ENCODE data around the gene BCAR3. TPM values are rescaled to one million over a fixed set of nuclear protein-coding genes. Genes with fewer than 3 reads are reported as not detected.

Gene BCAR3
- total and polyA plus RNA-seq, 2 experiments from 2014 or later = 22.6 to 23.7 TPM

DNA sequence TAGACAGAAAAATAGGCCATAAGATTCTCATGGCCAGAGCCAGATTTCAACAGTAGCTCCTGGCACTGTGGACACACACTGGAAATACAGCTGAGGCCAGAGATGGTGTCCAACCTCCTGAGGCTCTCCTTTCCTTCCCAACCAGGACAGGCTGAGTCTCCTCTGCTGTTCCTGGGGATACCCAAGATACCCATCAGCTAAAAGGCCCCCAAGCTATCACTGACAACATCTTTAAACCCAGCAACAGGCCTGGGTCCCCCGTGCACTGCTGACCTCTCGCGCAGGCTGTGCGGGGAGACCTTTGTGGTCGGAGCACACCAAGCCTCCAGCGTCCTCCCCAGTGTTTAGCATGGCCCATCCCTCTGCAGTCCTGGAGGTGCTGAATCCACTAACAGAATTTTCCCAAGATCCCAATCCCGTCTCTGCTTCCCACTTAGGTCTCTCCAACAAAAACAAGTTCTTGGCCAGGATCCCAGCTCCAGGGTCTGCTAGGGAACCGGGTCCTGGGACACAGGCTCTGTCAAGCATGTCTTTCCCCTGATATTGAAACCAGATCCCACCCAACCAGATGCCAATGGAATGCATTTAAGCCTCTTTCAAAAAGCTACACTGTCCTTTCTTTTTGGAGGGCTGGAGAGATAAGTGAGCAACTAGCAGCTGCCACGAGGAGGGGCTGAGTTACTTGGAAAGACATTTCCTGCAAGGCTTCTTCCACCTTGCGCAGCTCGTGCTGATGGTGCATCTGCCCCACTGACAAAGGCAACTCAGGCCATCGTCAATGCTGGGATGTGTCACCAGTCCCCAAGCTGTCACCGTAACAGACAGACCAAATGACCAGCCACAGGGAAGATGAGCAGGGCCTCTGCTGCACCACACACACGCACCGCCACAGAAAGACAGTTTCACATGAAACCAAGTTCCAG, 73.2 kb downstream of the BCAR3 start:
- H3K27me3 ChIP-seq = no peaks in the 10 kb centered on the region
- no peaks in the 10 kb centered on the region for H4K20me1 ChIP-seq (ENCODE audit: insufficient read depth, poor library complexity, severe bottlenecking)
- WGBS (ENCODE audit: low lambda C conversion rate, missing lambda C conversion rate) = 63% methylated on average over 15 of the region's 15 CpGs
- DNase-seq (ENCODE audit: low spot score) = no peak
- H3K27ac ChIP-seq = peak overlapping the region; percentile 53
- H3K9me3 ChIP-seq (ENCODE audit: low read depth) = no peaks in the 10 kb centered on the region
- peaks cover 34% of the 10 kb centered on the region for H3K4me1 ChIP-seq (ENCODE audit: insufficient read depth)
- no peak for TF ChIP-seq EZH2phosphoT487 (IDR thresholded peaks at IDR 0.05; ENCODE audit: low read depth, severe bottlenecking, unreplicated experiment)
- TF ChIP-seq, protein P1, sequence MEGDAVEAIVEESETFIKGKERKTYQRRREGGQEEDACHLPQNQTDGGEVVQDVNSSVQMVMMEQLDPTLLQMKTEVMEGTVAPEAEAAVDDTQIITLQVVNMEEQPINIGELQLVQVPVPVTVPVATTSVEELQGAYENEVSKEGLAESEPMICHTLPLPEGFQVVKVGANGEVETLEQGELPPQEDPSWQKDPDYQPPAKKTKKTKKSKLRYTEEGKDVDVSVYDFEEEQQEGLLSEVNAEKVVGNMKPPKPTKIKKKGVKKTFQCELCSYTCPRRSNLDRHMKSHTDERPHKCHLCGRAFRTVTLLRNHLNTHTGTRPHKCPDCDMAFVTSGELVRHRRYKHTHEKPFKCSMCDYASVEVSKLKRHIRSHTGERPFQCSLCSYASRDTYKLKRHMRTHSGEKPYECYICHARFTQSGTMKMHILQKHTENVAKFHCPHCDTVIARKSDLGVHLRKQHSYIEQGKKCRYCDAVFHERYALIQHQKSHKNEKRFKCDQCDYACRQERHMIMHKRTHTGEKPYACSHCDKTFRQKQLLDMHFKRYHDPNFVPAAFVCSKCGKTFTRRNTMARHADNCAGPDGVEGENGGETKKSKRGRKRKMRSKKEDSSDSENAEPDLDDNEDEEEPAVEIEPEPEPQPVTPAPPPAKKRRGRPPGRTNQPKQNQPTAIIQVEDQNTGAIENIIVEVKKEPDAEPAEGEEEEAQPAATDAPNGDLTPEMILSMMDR (IDR thresholded peaks at IDR 0.05; ENCODE audit: poor library complexity) = no peak
- TF ChIP-seq EZH2 (IDR thresholded peaks at IDR 0.05; ENCODE audit: borderline replicate concordance) = no peak
- no peak overlapping the region for H3K4me3 ChIP-seq
- peak overlapping the region; percentile 56 for H3K4me2 ChIP-seq
- no peaks in the 10 kb centered on the region for H3K9me2 ChIP-seq (replicated peaks; ENCODE audit: insufficient read depth)
- no peak overlapping the region for H2AFZ ChIP-seq
- no peaks in the 10 kb centered on the region for H3K36me3 ChIP-seq (replicated peaks; ENCODE audit: insufficient read depth, low read depth)
- H3K79me2 ChIP-seq = peaks cover 90% of the 10 kb centered on the region

DNA sequence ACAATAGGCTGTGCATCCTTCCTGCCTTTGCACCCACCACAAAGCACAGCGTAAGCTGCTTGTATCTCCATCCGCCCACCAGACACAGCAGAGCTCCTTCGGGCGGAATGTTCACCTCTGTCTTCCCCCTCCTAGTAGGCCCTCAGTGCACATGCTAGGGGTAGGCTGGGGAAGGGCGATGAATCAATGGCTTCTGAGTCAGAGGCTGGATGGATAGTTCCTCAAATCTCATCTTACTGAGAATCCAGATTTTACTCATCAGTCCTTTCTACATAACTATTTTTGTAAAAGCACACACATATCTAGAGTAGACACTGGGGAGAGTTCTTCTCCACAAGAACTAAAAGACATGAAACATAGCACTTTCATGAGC, 73.8 kb downstream of the BCAR3 start:
- Histone ChIP-seq H3K79me2 (peaks cover 90% of the 10 kb centered on the region), H3K4me2 (no peak overlapping the region), H3K36me3 (replicated peaks; ENCODE audit: insufficient read depth, low read depth) (no peaks in the 10 kb centered on the region), H2AFZ (no peak overlapping the region), H3K9me2 (replicated peaks; ENCODE audit: insufficient read depth) (no peaks in the 10 kb centered on the region), H3K4me3 (no peak overlapping the region), H4K20me1 (ENCODE audit: insufficient read depth, poor library complexity, severe bottlenecking) (no peaks in the 10 kb centered on the region), H3K4me1 (ENCODE audit: insufficient read depth) (peaks cover 27% of the 10 kb centered on the region), H3K27me3 (no peaks in the 10 kb centered on the region), H3K27ac (peak overlapping the region; percentile 53), H3K9me3 (ENCODE audit: low read depth) (no peaks in the 10 kb centered on the region)
- no peak for TF ChIP-seq EZH2phosphoT487 (IDR thresholded peaks at IDR 0.05; ENCODE audit: low read depth, severe bottlenecking, unreplicated experiment)
- no peak for TF ChIP-seq EZH2 (IDR thresholded peaks at IDR 0.05; ENCODE audit: borderline replicate concordance)
- TF ChIP-seq, protein P1 (IDR thresholded peaks at IDR 0.05; ENCODE audit: poor library complexity) = no peak
- 71% methylated on average over 5 of the region's 5 CpGs for WGBS (ENCODE audit: low lambda C conversion rate, missing lambda C conversion rate)
- DNase-seq (ENCODE audit: low spot score) = no peak

DNA sequence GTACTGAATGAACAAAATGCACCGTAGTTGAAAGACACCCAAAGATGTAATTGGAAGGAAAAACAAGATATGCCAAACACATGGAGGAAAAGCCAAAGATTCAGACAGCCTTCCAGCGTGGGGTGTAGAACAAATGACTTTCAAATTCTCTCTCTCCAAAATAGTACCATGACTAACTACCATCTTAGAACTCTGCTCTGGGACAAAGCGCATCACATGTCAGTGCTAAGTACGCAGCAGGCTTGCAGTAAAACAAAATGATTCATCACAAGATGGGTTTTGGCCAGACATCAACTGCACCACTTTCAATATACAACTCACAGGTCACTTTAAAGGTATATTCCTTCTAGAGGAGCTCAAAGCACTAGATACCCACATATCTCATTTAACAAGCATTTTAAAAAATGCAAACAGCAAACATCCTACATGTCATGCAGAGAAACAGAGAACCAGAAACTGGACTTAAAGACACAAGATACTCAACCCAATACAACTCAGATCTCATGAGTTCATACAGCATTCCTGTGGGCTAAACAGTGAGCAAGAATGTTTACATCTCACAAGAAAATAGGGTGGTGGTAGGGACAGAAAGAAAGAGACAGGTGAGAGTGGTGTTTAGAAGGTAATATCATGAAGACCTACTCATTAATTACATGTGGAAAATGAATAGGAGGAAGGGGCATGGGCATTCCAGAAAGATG, 75.7 kb downstream of the BCAR3 start:
- no peak for TF ChIP-seq EZH2phosphoT487 (IDR thresholded peaks at IDR 0.05; ENCODE audit: low read depth, severe bottlenecking, unreplicated experiment)
- TF ChIP-seq, protein P1 (IDR thresholded peaks at IDR 0.05; ENCODE audit: poor library complexity) = no peak
- TF ChIP-seq EZH2 (IDR thresholded peaks at IDR 0.05; ENCODE audit: borderline replicate concordance) = no peak
- Histone ChIP-seq H4K20me1 (ENCODE audit: insufficient read depth, poor library complexity, severe bottlenecking) (no peaks in the 10 kb centered on the region), H3K9me2 (replicated peaks; ENCODE audit: insufficient read depth) (no peaks in the 10 kb centered on the region), H3K4me1 (ENCODE audit: insufficient read depth) (peaks cover 27% of the 10 kb centered on the region), H3K27ac (peak overlapping the region; percentile 49), H3K27me3 (no peaks in the 10 kb centered on the region), H3K9me3 (ENCODE audit: low read depth) (no peaks in the 10 kb centered on the region), H2AFZ (no peak overlapping the region), H3K4me2 (peak overlapping the region; percentile 10), H3K79me2 (peaks cover 88% of the 10 kb centered on the region), H3K36me3 (replicated peaks; ENCODE audit: insufficient read depth, low read depth) (no peaks in the 10 kb centered on the region), H3K4me3 (no peak overlapping the region)
- DNase-seq (ENCODE audit: low spot score) = no peak
- WGBS (ENCODE audit: low lambda C conversion rate, missing lambda C conversion rate) = 78% methylated on average over 4 of the region's 4 CpGs
